MCF 10A (cell line): ENCODE measurements around the gene TAF1. TPM values are rescaled to one million over a fixed set of nuclear protein-coding genes. Genes with fewer than 3 reads are reported as not detected.
"Not testable (repeated sequence)": the region's sequence is repeated elsewhere in the genome, so short reads cannot be mapped to it uniquely, and the experiment has no call there.

Experiments
- BruUV-seq: library from RNA; stranded (reverse); fragments of 400-500 nt; replicated peaks from 2 replicates; lab custom pipeline; 2021; lab: Mats Ljungman, UMichigan
- CTCF ChIA-PET: fragments of 300-600 bp; sonication (Branson Sonifier 250); formaldehyde crosslinking; extraction: SDS; loops from one replicate; lab custom pipeline; 2021; ENCODE audit warnings: antibody characterized with exemption, inconsistent platforms; lab: Yijun Ruan, JAX
- POLR2A ChIA-PET: fragments of 300-600, 350-650 bp; sonication (Branson Sonifier 250); formaldehyde crosslinking; extraction: SDS; loops from one replicate; lab custom pipeline; 2020; ENCODE audit warnings: antibody characterized with exemption, inconsistent platforms; lab: Yijun Ruan, JAX
- DNase-seq: peaks from one replicate; pipeline ENCODE4 v3.0.0-alpha.2; 2018; ENCODE audit not compliant: unreplicated experiment
- H3K27ac Mint-ChIP-seq: one replicate; pipeline ENCODE4 v1.8.0; 2022; ENCODE audit warnings: mild to moderate bottlenecking, low read depth, mixed read lengths; ENCODE audit not compliant: unreplicated experiment
- H3K27me3 Mint-ChIP-seq: one replicate; pipeline ENCODE4 v1.8.0; 2022; ENCODE audit warnings: mixed read lengths; ENCODE audit not compliant: insufficient read depth, unreplicated experiment
- H3K36me3 Mint-ChIP-seq: one replicate; pipeline ENCODE4 v1.8.0; 2022; ENCODE audit warnings: mild to moderate bottlenecking, moderate library complexity, mixed read lengths; ENCODE audit not compliant: insufficient read depth, unreplicated experiment
- H3K4me1 Mint-ChIP-seq: one replicate; pipeline ENCODE4 v1.8.0; 2022; ENCODE audit warnings: mixed read lengths; ENCODE audit not compliant: insufficient read depth, unreplicated experiment
- H3K4me3 Mint-ChIP-seq: one replicate; pipeline ENCODE4 v1.8.0; 2022; ENCODE audit warnings: mild to moderate bottlenecking, moderate library complexity, mixed read lengths; ENCODE audit not compliant: unreplicated experiment
- H3K9me3 Mint-ChIP-seq: one replicate; pipeline ENCODE4 v1.8.0; 2022; ENCODE audit warnings: mixed read lengths; ENCODE audit not compliant: unreplicated experiment
- CTCF ChIP-seq: fragments of 200-600 bp; IDR thresholded peaks from one replicate; pipeline ENCODE4 v1.8.0; 2022; ENCODE audit warnings: antibody characterized with exemption, mild to moderate bottlenecking; ENCODE audit not compliant: unreplicated experiment
- intact Hi-C: fragments of 100-400 bp; cut with micrococcal nuclease; formaldehyde crosslinking; loops from 2 replicates; pipeline ENCODE4 v1.14.1; 2022
- total RNA-seq: library from RNA; stranded (reverse); gene quantifications from 2 replicates; pipeline ENCODE4 v1.2.3, GENCODE V29; 2022

Gene TAF1
- total RNA-seq, 1 experiment from 2014 or later: 34.9 TPM

GRCh38 chrX:71509289-71509688 is 143.1 kb downstream of the TAF1 start:
- BruUV-seq: no TSS peak
- Mint-ChIP-seq H3K27me3 (peaks cover 18% of the 10 kb centered on the region), H3K4me3 (no peak overlapping the region), H3K4me1 (peaks cover 2% of the 10 kb centered on the region), H3K36me3 (no peaks in the 10 kb centered on the region), H3K9me3 (no peaks in the 10 kb centered on the region), H3K27ac (no peak overlapping the region)
- no peak for DNase-seq
- TF ChIP-seq CTCF: no peak
- POLR2A ChIA-PET: no interaction called here
- intact Hi-C loops: no loop called here
- CTCF ChIA-PET: no interaction called here

GRCh38 chrX:71510161-71510560 is 144.0 kb downstream of the TAF1 start:
- Mint-ChIP-seq H3K4me3 (no peak overlapping the region), H3K27me3 (peaks cover 22% of the 10 kb centered on the region), H3K36me3 (no peaks in the 10 kb centered on the region), H3K4me1 (peaks cover 6% of the 10 kb centered on the region), H3K9me3 (no peaks in the 10 kb centered on the region), H3K27ac (no peak overlapping the region)
- TF ChIP-seq CTCF: no peak
- POLR2A ChIA-PET: no interaction called here
- no TSS peak for BruUV-seq
- CTCF ChIA-PET: no interaction called here
- no peak for DNase-seq
- intact Hi-C loops: no loop called here

- intact Hi-C loops, H3K4me3 Mint-ChIP-seq, CTCF ChIA-PET, H3K9me3 Mint-ChIP-seq, H3K36me3 Mint-ChIP-seq, H3K27ac Mint-ChIP-seq, H3K4me1 Mint-ChIP-seq, BruUV-seq, DNase-seq: not testable (repeated sequence)
- POLR2A ChIA-PET: interaction anchor here (1.5 kb wide), 1 partner anchor 19 kb away, joined by 4 read pairs; no protein-coding TSS in a partner anchor
- H3K27me3 Mint-ChIP-seq: peaks cover 22% of the 10 kb centered on the region
These were observed 147.6 kb downstream of the TAF1 start for GRCh38 chrX:71513731-71514130.

- no peak for TF ChIP-seq CTCF
- peaks cover 6% of the 10 kb centered on the region for H3K4me1 Mint-ChIP-seq
- intact Hi-C loops: no loop called here
- no peak overlapping the region for H3K4me3 Mint-ChIP-seq
- H3K36me3 Mint-ChIP-seq: no peaks in the 10 kb centered on the region
- no TSS peak for BruUV-seq
- no peak overlapping the region for H3K27ac Mint-ChIP-seq
- ChIA-PET POLR2A (interaction anchor here (1.5 kb wide), 1 partner anchor 19 kb away, joined by 11 read pairs; the partner anchor contains the start of gene OGT), CTCF (interaction anchor here (0.7 to 1.0 kb wide), 2 partner anchors 31 to 260 kb away, joined by 3 read pairs; partner anchors contain the start of gene ZMYM3)
- no peaks in the 10 kb centered on the region for H3K9me3 Mint-ChIP-seq
- DNase-seq: no peak
- H3K27me3 Mint-ChIP-seq: peaks cover 22% of the 10 kb centered on the region
These were observed 148.3 kb downstream of the TAF1 start for GRCh38 chrX:71514367-71515037.
